Measurements from ENCODE around the gene TBC1D30. TPM values are rescaled to one million over a fixed set of nuclear protein-coding genes. Genes with fewer than 3 reads are reported as not detected.
A peak's percentile ranks its signal among the peaks of the same experiment; 100 is the strongest.
"Not testable (repeated sequence)": the region's sequence is repeated elsewhere in the genome, so short reads cannot be mapped to it uniquely, and the experiment has no call there.

TBC1D30 gene, protein sequence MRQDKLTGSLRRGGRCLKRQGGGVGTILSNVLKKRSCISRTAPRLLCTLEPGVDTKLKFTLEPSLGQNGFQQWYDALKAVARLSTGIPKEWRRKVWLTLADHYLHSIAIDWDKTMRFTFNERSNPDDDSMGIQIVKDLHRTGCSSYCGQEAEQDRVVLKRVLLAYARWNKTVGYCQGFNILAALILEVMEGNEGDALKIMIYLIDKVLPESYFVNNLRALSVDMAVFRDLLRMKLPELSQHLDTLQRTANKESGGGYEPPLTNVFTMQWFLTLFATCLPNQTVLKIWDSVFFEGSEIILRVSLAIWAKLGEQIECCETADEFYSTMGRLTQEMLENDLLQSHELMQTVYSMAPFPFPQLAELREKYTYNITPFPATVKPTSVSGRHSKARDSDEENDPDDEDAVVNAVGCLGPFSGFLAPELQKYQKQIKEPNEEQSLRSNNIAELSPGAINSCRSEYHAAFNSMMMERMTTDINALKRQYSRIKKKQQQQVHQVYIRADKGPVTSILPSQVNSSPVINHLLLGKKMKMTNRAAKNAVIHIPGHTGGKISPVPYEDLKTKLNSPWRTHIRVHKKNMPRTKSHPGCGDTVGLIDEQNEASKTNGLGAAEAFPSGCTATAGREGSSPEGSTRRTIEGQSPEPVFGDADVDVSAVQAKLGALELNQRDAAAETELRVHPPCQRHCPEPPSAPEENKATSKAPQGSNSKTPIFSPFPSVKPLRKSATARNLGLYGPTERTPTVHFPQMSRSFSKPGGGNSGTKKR
- total RNA-seq (2022) (21.4 and 29.4 TPM in 2 replicates), Bru-seq, nascent RNA (percentile 73 among the genes with signal in this experiment), BruChase-seq, experiment 1, labeled RNA remaining after a 6-hour chase (percentile 58 among the genes with signal in this experiment), BruChase-seq, experiment 2, labeled RNA remaining after a 2-hour chase (percentile 58 among the genes with signal in this experiment)
- long read RNA-seq, partial matches to known transcripts, result 2 of 47 reads
- long read RNA-seq, other reads (novel, unspliced or antisense), result 45 of 47 reads

DNA sequence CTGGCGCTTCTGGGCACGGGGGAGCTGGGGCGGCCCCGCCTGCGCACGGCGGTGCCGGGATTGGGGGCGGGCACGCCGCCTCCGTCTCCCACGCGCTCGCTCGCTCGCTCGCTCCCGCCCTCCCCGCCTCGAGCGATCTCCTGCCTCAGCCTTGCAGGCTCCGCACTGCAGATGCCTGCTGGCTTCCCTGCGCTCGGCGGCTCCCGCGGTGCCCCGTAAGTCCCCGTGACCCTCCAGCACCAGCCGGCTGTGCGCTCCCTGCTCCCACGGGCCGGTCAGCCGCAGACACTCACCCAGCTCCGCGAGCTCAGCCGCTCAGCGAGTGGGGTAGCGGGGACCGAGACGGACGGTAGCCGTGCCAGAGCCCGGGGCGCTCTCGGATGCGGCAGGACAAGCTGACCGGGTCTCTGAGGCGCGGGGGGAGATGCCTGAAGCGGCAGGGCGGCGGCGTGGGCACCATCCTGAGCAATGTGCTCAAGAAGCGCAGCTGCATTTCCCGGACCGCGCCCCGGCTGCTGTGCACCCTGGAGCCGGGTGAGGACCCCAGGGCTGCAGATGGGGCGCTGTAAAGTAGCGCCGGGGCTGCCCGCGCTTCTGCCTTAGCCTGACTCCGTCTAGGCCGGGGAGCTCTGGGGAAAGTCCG is at the start of gene TBC1D30:
TSS of gene TBC1D30 (plus strand) at position 148 of the 643 bp plus-strand sequence. CDS start at position 381, 233 bp downstream.
- intact Hi-C loops (cut with micrococcal nuclease; ENCODE audit: unreplicated experiment), result no loop called here
- no TSS peak for BruUV-seq (replicated peaks)

DNA sequence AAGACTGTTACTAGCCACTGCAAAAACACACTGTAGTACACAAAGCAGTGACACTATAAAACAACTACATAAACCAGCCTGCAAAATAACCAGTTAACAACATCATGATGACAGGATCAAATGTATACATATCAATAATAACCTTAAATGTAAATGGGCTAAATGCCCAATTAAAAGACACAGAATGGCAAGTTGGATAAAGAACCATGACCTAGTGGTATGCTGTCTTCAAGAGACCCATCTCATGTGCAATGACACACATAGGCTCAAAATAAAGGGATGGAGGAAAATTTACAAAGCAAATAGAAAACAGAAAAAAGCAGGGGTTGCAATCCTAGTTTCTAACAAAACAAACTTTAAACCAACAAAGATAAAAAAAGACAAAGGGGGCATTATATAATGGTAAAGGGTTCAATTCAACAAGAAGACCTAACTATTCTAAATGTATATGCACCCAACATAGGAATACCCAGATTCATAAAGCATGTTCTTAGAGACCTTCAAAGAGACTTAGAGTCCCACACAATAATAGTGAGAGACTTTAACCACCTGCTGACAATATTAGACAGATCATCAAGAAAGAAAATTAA is 49.2 kb upstream of the TBC1D30 start:
- H3K27me3 Mint-ChIP-seq (ENCODE audit: unreplicated experiment); H3K9me3 Mint-ChIP-seq (ENCODE audit: low read depth, unreplicated experiment); H3K27ac Mint-ChIP-seq (ENCODE audit: unreplicated experiment); intact Hi-C loops (cut with micrococcal nuclease; ENCODE audit: unreplicated experiment); CTCF ChIA-PET; BruUV-seq (replicated peaks); H3K4me3 Mint-ChIP-seq (ENCODE audit: low read depth, unreplicated experiment); DNase-seq; H3K36me3 Mint-ChIP-seq (ENCODE audit: insufficient read depth, unreplicated experiment); H3K4me1 Mint-ChIP-seq (ENCODE audit: low read depth, unreplicated experiment): not testable (repeated sequence)

More for the DNA sequence above, at the start of gene TBC1D30:
- peaks cover 11% of the 10 kb centered on the region for H3K36me3 Mint-ChIP-seq (ENCODE audit: insufficient read depth, unreplicated experiment)
- DNase-seq, result peak; percentile 53
- CTCF ChIA-PET, result interaction anchor here (0.6 to 0.7 kb wide), 3 partner anchors 28 to 258 kb away, joined by 3 to 7 read pairs (median 3); no protein-coding TSS in a partner anchor
- peaks cover 25% of the 10 kb centered on the region for H3K27me3 Mint-ChIP-seq (ENCODE audit: unreplicated experiment)
- no peaks in the 10 kb centered on the region for H3K9me3 Mint-ChIP-seq (ENCODE audit: low read depth, unreplicated experiment)
- H3K4me3 Mint-ChIP-seq (ENCODE audit: low read depth, unreplicated experiment), result peak within 1 kb of the TSS; percentile 96
- peaks cover 9% of the 10 kb centered on the region for H3K4me1 Mint-ChIP-seq (ENCODE audit: low read depth, unreplicated experiment)
- H3K27ac Mint-ChIP-seq (ENCODE audit: unreplicated experiment), result no peak within 1 kb of the TSS
- TF ChIP-seq, protein P1, sequence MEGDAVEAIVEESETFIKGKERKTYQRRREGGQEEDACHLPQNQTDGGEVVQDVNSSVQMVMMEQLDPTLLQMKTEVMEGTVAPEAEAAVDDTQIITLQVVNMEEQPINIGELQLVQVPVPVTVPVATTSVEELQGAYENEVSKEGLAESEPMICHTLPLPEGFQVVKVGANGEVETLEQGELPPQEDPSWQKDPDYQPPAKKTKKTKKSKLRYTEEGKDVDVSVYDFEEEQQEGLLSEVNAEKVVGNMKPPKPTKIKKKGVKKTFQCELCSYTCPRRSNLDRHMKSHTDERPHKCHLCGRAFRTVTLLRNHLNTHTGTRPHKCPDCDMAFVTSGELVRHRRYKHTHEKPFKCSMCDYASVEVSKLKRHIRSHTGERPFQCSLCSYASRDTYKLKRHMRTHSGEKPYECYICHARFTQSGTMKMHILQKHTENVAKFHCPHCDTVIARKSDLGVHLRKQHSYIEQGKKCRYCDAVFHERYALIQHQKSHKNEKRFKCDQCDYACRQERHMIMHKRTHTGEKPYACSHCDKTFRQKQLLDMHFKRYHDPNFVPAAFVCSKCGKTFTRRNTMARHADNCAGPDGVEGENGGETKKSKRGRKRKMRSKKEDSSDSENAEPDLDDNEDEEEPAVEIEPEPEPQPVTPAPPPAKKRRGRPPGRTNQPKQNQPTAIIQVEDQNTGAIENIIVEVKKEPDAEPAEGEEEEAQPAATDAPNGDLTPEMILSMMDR (IDR thresholded peaks at IDR 0.05; ENCODE audit: unreplicated experiment), result no peak

DNA sequence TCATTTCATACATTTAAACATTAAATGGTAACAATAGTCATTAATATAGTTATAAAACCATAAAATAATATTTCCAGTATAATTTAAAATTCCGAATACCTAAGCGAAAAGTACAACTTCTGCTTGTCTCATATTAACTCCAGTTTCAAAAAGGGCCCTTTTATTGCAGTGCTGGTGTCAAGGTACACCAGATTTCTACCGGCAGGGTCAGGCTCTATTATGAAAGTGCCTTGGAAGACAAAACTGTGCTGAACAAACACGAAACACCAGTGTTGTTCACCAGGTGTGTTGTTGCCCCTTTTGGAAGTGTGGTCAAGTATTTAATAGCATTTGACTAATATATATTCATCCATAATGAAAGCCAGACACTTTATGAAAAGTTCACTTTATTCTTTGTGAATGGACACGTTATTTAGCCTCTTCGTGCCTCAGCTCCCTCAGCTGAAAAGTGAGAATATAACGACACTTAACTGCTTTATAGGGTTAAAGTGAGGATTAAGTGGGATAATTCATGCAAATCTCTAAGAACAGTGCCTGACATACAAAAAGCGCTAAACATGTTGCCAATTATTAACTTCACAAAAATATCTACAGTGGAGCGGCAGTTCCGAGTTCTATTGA is 45.0 kb upstream of the TBC1D30 start:
- CTCF ChIA-PET, result interaction anchor here (1.4 to 2.0 kb wide), 3 partner anchors 10 to 22 kb away, joined by 6 to 17 read pairs (median 12); no protein-coding TSS in a partner anchor
- H3K9me3 Mint-ChIP-seq (ENCODE audit: low read depth, unreplicated experiment), result peaks cover 3% of the 10 kb centered on the region
- peaks cover 27% of the 10 kb centered on the region for H3K36me3 Mint-ChIP-seq (ENCODE audit: insufficient read depth, unreplicated experiment)
- peak overlapping the region; percentile 89 for H3K4me3 Mint-ChIP-seq (ENCODE audit: low read depth, unreplicated experiment)
- peak overlapping the region; percentile 76 for H3K27ac Mint-ChIP-seq (ENCODE audit: unreplicated experiment)
- intact Hi-C loops (cut with micrococcal nuclease; ENCODE audit: unreplicated experiment), result no loop called here
- TF ChIP-seq, protein P1 (IDR thresholded peaks at IDR 0.05; ENCODE audit: unreplicated experiment), result no peak
- no TSS peak for BruUV-seq (replicated peaks)
- no peak for DNase-seq
- peaks cover 25% of the 10 kb centered on the region for H3K4me1 Mint-ChIP-seq (ENCODE audit: low read depth, unreplicated experiment)
- no peaks in the 10 kb centered on the region for H3K27me3 Mint-ChIP-seq (ENCODE audit: unreplicated experiment)

DNA sequence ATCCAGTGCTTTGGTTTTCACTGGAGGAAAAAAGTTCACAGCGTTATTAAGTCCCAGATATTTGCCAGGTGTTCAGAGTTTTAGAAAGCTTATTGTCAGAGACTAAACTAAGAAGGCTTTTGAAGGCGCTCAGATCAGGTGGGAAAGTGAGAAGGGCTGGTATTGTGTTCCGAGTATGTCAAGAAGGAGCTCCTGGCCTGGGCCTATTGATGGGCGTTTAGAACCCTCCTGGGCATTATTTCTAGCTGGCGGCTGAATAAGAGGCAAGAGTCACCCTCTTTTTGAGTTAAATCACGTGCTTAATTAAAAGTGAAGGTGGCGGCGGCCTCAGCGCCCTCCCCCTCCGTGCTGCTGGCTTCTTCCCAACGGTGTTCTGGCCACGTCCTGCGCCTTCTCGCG is 44.3 kb upstream of the TBC1D30 start:
- peaks cover 25% of the 10 kb centered on the region for H3K4me1 Mint-ChIP-seq (ENCODE audit: low read depth, unreplicated experiment)
- peak overlapping the region; percentile 89 for H3K4me3 Mint-ChIP-seq (ENCODE audit: low read depth, unreplicated experiment)
- TF ChIP-seq, protein P1 (IDR thresholded peaks at IDR 0.05; ENCODE audit: unreplicated experiment), result no peak
- peak overlapping the region; percentile 76 for H3K27ac Mint-ChIP-seq (ENCODE audit: unreplicated experiment)
- intact Hi-C loops (cut with micrococcal nuclease; ENCODE audit: unreplicated experiment), result no loop called here
- DNase-seq, result no peak
- CTCF ChIA-PET, result interaction anchor here (0.5 to 2.0 kb wide), 5 partner anchors 10 to 433 kb away, joined by 3 to 17 read pairs (median 6); no protein-coding TSS in a partner anchor
- H3K27me3 Mint-ChIP-seq (ENCODE audit: unreplicated experiment), result no peaks in the 10 kb centered on the region
- H3K9me3 Mint-ChIP-seq (ENCODE audit: low read depth, unreplicated experiment), result peaks cover 3% of the 10 kb centered on the region
- peaks cover 27% of the 10 kb centered on the region for H3K36me3 Mint-ChIP-seq (ENCODE audit: insufficient read depth, unreplicated experiment)
- BruUV-seq (replicated peaks), result no TSS peak

Data from Calu3 (cell line).